Parathyroid adenoma (tissue), 2 donors: ENCODE data around the gene ARHGAP1.

Experiments used
- H2AFZ ChIP-seq: fragments of 300-600 bp; sonication (generic); one replicate; pipeline ENCODE4 v1.7.0; 2017; ENCODE audit warnings: antibody characterized with exemption, mild to moderate bottlenecking
- H3K27ac ChIP-seq: fragments of 300-600 bp; sonication (generic); one replicate; pipeline ENCODE4 v1.7.0; 2017
- H3K27me3 ChIP-seq: fragments of 300-600 bp; sonication (generic); one replicate; pipeline ENCODE4 v1.7.0; 2017; ENCODE audit warnings: low read length; ENCODE audit not compliant: control insufficient read depth, insufficient read depth
- H3K36me3 ChIP-seq: fragments of 300-600 bp; sonication (generic); one replicate; pipeline ENCODE4 v1.7.0; 2017; ENCODE audit warnings: low read length; ENCODE audit not compliant: control insufficient read depth, insufficient read depth
- H3K4me1 ChIP-seq: fragments of 300-600 bp; sonication (generic); one replicate; pipeline ENCODE4 v1.7.0; 2017; ENCODE audit warnings: control low read depth
- H3K4me2 ChIP-seq: fragments of 300-600 bp; sonication (generic); one replicate; pipeline ENCODE4 v1.7.0; 2017; ENCODE audit warnings: low read length
- H3K4me3 ChIP-seq: fragments of 300-600 bp; sonication (generic); one replicate; pipeline ENCODE4 v1.7.0; 2017; ENCODE audit warnings: low read depth, low read length
- H3K79me2 ChIP-seq: fragments of 300-600 bp; sonication (generic); one replicate; pipeline ENCODE4 v1.7.0; 2017; ENCODE audit warnings: control low read depth
- H3K9ac ChIP-seq: fragments of 300-600 bp; sonication (generic); one replicate; pipeline ENCODE4 v1.7.0; 2017; ENCODE audit warnings: mild to moderate bottlenecking
- H3K9me3 ChIP-seq: fragments of 300-600 bp; sonication (generic); one replicate; pipeline ENCODE4 v1.7.0; 2017; ENCODE audit warnings: low read length; ENCODE audit not compliant: control insufficient read depth
- TF ChIP-seq, protein P1 (sequence below): fragments of 300-600 bp; sonication (generic); IDR thresholded peaks from one replicate; pipeline ENCODE4 v1.7.0; 2017; ENCODE audit warnings: antibody characterized with exemption, mild to moderate bottlenecking
- donor health status: primary hyperparathyroidism.

The ARHGAP1 gene

GRCh38 chr11:46696212-46696558, 4.2 kb downstream of the ARHGAP1 start:
- H3K9me3 ChIP-seq, result no peaks in the 10 kb centered on the region
- TF ChIP-seq, protein P1, sequence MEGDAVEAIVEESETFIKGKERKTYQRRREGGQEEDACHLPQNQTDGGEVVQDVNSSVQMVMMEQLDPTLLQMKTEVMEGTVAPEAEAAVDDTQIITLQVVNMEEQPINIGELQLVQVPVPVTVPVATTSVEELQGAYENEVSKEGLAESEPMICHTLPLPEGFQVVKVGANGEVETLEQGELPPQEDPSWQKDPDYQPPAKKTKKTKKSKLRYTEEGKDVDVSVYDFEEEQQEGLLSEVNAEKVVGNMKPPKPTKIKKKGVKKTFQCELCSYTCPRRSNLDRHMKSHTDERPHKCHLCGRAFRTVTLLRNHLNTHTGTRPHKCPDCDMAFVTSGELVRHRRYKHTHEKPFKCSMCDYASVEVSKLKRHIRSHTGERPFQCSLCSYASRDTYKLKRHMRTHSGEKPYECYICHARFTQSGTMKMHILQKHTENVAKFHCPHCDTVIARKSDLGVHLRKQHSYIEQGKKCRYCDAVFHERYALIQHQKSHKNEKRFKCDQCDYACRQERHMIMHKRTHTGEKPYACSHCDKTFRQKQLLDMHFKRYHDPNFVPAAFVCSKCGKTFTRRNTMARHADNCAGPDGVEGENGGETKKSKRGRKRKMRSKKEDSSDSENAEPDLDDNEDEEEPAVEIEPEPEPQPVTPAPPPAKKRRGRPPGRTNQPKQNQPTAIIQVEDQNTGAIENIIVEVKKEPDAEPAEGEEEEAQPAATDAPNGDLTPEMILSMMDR, result no peak
- H3K4me2 ChIP-seq, result no peak overlapping the region
- H3K79me2 ChIP-seq, result peaks cover 1% of the 10 kb centered on the region
- H3K9ac ChIP-seq, result no peak overlapping the region
- H3K36me3 ChIP-seq, result no peaks in the 10 kb centered on the region
- no peak overlapping the region for H2AFZ ChIP-seq
- H3K4me1 ChIP-seq, result no peaks in the 10 kb centered on the region
- H3K27ac ChIP-seq, result no peak overlapping the region
- no peaks in the 10 kb centered on the region for H3K27me3 ChIP-seq
- no peak overlapping the region for H3K4me3 ChIP-seq

- Histone ChIP-seq H3K4me1 (no peaks in the 10 kb centered on the region), H3K27ac (no peak overlapping the region), H3K36me3 (no peaks in the 10 kb centered on the region), H2AFZ (no peak overlapping the region), H3K4me3 (no peak overlapping the region), H3K4me2 (no peak overlapping the region), H3K27me3 (no peaks in the 10 kb centered on the region), H3K9ac (no peak overlapping the region), H3K79me2 (no peaks in the 10 kb centered on the region), H3K9me3 (no peaks in the 10 kb centered on the region)
- TF ChIP-seq, protein P1, result no peak
Measured at GRCh38 chr11:46695345-46696211, 4.8 kb downstream of the ARHGAP1 start.

GRCh38 chr11:46694607-46695006, 5.8 kb downstream of the ARHGAP1 start:
- H3K36me3 ChIP-seq, result no peaks in the 10 kb centered on the region

DNA sequence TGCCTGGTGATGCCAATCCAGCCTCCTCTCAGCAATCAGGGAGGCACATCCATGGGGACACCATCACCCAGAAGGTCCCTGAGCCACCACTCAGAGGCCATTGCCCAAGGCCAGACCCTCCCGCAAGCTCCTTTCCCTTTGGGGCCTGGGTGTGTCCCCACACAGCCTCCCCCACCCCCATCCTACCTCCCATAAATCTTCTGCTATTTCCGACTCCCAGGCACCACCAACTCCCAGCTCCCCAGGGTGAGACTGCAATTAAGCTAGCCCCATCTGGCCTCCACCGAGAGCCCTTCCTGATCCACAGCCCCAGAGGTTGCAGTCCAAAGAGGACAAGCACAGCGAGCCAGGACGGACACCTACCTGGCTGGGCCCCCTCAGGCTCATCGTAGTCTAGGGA, 6.3 kb downstream of the ARHGAP1 start:
- TF ChIP-seq, protein P1, result no peak
- H2AFZ ChIP-seq, result no peak overlapping the region
- no peak overlapping the region for H3K4me2 ChIP-seq
- H3K4me3 ChIP-seq, result no peak overlapping the region
- no peak overlapping the region for H3K9ac ChIP-seq
- H3K79me2 ChIP-seq, result no peaks in the 10 kb centered on the region
- no peak overlapping the region for H3K27ac ChIP-seq
- no peaks in the 10 kb centered on the region for H3K36me3 ChIP-seq
- no peaks in the 10 kb centered on the region for H3K9me3 ChIP-seq
- no peaks in the 10 kb centered on the region for H3K27me3 ChIP-seq
- H3K4me1 ChIP-seq, result no peaks in the 10 kb centered on the region

More at GRCh38 chr11:46694607-46695006, 5.8 kb downstream of the ARHGAP1 start:
- H3K27ac ChIP-seq, result no peak overlapping the region
- H3K4me2 ChIP-seq, result no peak overlapping the region
- H3K4me1 ChIP-seq, result no peaks in the 10 kb centered on the region
- H2AFZ ChIP-seq, result no peak overlapping the region
- no peaks in the 10 kb centered on the region for H3K79me2 ChIP-seq
- no peak overlapping the region for H3K4me3 ChIP-seq
- H3K9ac ChIP-seq, result no peak overlapping the region
- no peaks in the 10 kb centered on the region for H3K9me3 ChIP-seq
- no peaks in the 10 kb centered on the region for H3K27me3 ChIP-seq
- TF ChIP-seq, protein P1, result no peak

GRCh38 chr11:46693597-46694012, 6.8 kb downstream of the ARHGAP1 start:
- Histone ChIP-seq H3K9ac (no peak overlapping the region), H3K36me3 (no peaks in the 10 kb centered on the region), H3K79me2 (no peaks in the 10 kb centered on the region), H3K27ac (no peak overlapping the region), H3K4me1 (no peaks in the 10 kb centered on the region), H2AFZ (no peak overlapping the region), H3K4me3 (no peak overlapping the region), H3K27me3 (no peaks in the 10 kb centered on the region), H3K4me2 (no peak overlapping the region), H3K9me3 (no peaks in the 10 kb centered on the region)
- TF ChIP-seq, protein P1, result no peak
